Measurements from ENCODE around the gene NR3C2. TPM values are rescaled to one million over a fixed set of nuclear protein-coding genes. Genes with fewer than 3 reads are reported as not detected.

The NR3C2 gene
- polyA plus RNA-seq, 1 of the 3 experiments (the other 2 are of a cell fraction): 0.02 TPM

DNA sequence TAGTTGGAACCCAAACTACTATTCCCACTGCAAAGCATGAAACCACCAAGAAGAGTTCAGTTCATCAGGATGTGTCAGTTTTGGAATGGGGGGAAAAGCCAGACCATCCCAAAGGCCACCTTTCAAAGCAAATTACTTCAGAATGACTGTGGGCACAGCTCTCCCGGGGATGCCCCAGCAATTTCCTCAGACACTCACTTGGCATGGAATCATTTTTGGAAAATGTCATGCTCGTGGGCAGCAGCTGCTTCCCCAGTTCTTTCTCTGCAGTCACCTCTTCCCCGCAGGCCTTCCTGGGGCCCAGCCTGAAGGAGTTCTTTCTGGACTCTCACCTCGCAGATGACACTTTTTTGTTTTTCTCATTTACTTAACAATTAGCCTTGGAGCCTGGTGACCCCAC is 350.3 kb downstream of the NR3C2 start:
- H4K20me1 ChIP-seq (ENCODE audit: insufficient read depth): no peaks in the 10 kb centered on the region
- H3K27ac ChIP-seq (ENCODE audit: low read depth in 2 of 2, low read length in 1 of 2): no peak overlapping the region
- no peak overlapping the region for H3K4me2 ChIP-seq
- no peaks in the 10 kb centered on the region for H3K79me2 ChIP-seq (ENCODE audit: insufficient read depth)
- H3K36me3 ChIP-seq (replicated peaks in 1 of 2; ENCODE audit: control insufficient read depth in 1 of 2, insufficient read depth in 2 of 2, low read length in 1 of 2): no peaks in the 10 kb centered on the region
- no peak overlapping the region for H2AFZ ChIP-seq (ENCODE audit: low read depth)
- H3F3A ChIP-seq (replicated peaks; ENCODE audit: insufficient read depth): no peaks in the 10 kb centered on the region
- WGBS (ENCODE audit: low lambda C conversion rate): 92% methylated on average over 4 of the region's 4 CpGs
- H3K9me3 ChIP-seq: no peaks in the 10 kb centered on the region
- POLR2A ChIA-PET: no interaction called here
- H3K9ac ChIP-seq: no peak overlapping the region
- DNase-seq: no peak
- H3K4me3 ChIP-seq (ENCODE audit: low read depth in 2 of 2, low read length in 1 of 2): no peak overlapping the region
- no peaks in the 10 kb centered on the region for H3K9me2 ChIP-seq
- CTCF ChIA-PET: interaction anchor here (0.7 to 1.9 kb wide), 3 partner anchors 10 to 24 kb away, joined by 3 to 5 read pairs (median 4); no protein-coding TSS in a partner anchor
- H3K27me3 ChIP-seq (ENCODE audit: insufficient read depth): no peaks in the 10 kb centered on the region
- TF ChIP-seq, protein P1, sequence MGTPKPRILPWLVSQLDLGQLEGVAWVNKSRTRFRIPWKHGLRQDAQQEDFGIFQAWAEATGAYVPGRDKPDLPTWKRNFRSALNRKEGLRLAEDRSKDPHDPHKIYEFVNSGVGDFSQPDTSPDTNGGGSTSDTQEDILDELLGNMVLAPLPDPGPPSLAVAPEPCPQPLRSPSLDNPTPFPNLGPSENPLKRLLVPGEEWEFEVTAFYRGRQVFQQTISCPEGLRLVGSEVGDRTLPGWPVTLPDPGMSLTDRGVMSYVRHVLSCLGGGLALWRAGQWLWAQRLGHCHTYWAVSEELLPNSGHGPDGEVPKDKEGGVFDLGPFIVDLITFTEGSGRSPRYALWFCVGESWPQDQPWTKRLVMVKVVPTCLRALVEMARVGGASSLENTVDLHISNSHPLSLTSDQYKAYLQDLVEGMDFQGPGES (IDR thresholded peaks at IDR 0.05; ENCODE audit: low read depth, low read length): no peak
- TF ChIP-seq EZH2phosphoT487 (IDR thresholded peaks at IDR 0.05; ENCODE audit: borderline replicate concordance, low read depth): no peak
- no peak for TF ChIP-seq MXI1 (IDR thresholded peaks at IDR 0.05; ENCODE audit: low read depth, low read length)
- TF ChIP-seq, protein P2, sequence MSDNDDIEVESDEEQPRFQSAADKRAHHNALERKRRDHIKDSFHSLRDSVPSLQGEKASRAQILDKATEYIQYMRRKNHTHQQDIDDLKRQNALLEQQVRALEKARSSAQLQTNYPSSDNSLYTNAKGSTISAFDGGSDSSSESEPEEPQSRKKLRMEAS (IDR thresholded peaks at IDR 0.05; ENCODE audit: low read depth): no peak
- TF ChIP-seq GATA2 (CRISPR knock-in tag; IDR thresholded peaks at IDR 0.05): no peak
- TF ChIP-seq, protein P3, sequence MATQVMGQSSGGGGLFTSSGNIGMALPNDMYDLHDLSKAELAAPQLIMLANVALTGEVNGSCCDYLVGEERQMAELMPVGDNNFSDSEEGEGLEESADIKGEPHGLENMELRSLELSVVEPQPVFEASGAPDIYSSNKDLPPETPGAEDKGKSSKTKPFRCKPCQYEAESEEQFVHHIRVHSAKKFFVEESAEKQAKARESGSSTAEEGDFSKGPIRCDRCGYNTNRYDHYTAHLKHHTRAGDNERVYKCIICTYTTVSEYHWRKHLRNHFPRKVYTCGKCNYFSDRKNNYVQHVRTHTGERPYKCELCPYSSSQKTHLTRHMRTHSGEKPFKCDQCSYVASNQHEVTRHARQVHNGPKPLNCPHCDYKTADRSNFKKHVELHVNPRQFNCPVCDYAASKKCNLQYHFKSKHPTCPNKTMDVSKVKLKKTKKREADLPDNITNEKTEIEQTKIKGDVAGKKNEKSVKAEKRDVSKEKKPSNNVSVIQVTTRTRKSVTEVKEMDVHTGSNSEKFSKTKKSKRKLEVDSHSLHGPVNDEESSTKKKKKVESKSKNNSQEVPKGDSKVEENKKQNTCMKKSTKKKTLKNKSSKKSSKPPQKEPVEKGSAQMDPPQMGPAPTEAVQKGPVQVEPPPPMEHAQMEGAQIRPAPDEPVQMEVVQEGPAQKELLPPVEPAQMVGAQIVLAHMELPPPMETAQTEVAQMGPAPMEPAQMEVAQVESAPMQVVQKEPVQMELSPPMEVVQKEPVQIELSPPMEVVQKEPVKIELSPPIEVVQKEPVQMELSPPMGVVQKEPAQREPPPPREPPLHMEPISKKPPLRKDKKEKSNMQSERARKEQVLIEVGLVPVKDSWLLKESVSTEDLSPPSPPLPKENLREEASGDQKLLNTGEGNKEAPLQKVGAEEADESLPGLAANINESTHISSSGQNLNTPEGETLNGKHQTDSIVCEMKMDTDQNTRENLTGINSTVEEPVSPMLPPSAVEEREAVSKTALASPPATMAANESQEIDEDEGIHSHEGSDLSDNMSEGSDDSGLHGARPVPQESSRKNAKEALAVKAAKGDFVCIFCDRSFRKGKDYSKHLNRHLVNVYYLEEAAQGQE (IDR thresholded peaks at IDR 0.05; ENCODE audit: low read depth, low read length): no peak
- no peak for TF ChIP-seq NFIC (IDR thresholded peaks at IDR 0.05; ENCODE audit: borderline replicate concordance)
- no peak for TF ChIP-seq TAF1 (IDR thresholded peaks at IDR 0.05; ENCODE audit: borderline replicate concordance, low read depth, low read length)
- TF ChIP-seq POLR2AphosphoS5 (IDR thresholded peaks at IDR 0.05; ENCODE audit: low read depth, low read length): no peak
- TF ChIP-seq, protein P4, sequence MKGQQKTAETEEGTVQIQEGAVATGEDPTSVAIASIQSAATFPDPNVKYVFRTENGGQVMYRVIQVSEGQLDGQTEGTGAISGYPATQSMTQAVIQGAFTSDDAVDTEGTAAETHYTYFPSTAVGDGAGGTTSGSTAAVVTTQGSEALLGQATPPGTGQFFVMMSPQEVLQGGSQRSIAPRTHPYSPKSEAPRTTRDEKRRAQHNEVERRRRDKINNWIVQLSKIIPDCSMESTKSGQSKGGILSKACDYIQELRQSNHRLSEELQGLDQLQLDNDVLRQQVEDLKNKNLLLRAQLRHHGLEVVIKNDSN (IDR thresholded peaks at IDR 0.05; ENCODE audit: borderline replicate concordance, low read depth): no peak
- peaks cover 0 to 5% of the 10 kb centered on the region in 2 experiments; a peak in 1 of 4 replicates for H3K4me1 ChIP-seq (ENCODE audit: control insufficient read depth in 1 of 2, insufficient read depth in 2 of 2, low read depth in 1 of 2, low read length in 1 of 2)

Measured in SK-N-SH (cell line).